EL (cell line): ENCODE results near the gene TOM1L1.

ENCODE experiments used
- DNase-seq: peaks from one replicate; pipeline ENCODE4 v3.0.0-alpha.2; 2016

The TOM1L1 gene

GRCh38 chr17:54899721-54900456 is 763 bp upstream of the TOM1L1 start:
- DNase-seq = peak; percentile 8

- peak; percentile 71 for DNase-seq
Measured at GRCh38 chr17:54901230-54901822, 674 bp downstream of the TOM1L1 start.

GRCh38 chr17:54902017-54902416 is 1.4 kb downstream of the TOM1L1 start:
- no peak for DNase-seq

GRCh38 chr17:54902611-54903010 is 2.0 kb downstream of the TOM1L1 start:
- no peak for DNase-seq

- DNase-seq = no peak
Measured at GRCh38 chr17:54903375-54903774, 2.7 kb downstream of the TOM1L1 start.

GRCh38 chr17:54906683-54907082 is 6.0 kb downstream of the TOM1L1 start:
- no peak for DNase-seq

GRCh38 chr17:54907376-54907775 is 6.7 kb downstream of the TOM1L1 start:
- no peak for DNase-seq

- no peak for DNase-seq
Measured at GRCh38 chr17:54909766-54910165, 9.1 kb downstream of the TOM1L1 start.

- no peak for DNase-seq
Measured at GRCh38 chr17:54916721-54917120, 16.1 kb downstream of the TOM1L1 start.

- no peak for DNase-seq
Measured at GRCh38 chr17:54919425-54919824, 18.8 kb downstream of the TOM1L1 start.

- DNase-seq = no peak
Measured at GRCh38 chr17:54920819-54921218, 20.2 kb downstream of the TOM1L1 start.

- DNase-seq = no peak
Measured at GRCh38 chr17:54924405-54924804, 23.8 kb downstream of the TOM1L1 start.

GRCh38 chr17:54927525-54927924 is 26.9 kb downstream of the TOM1L1 start:
- DNase-seq = no peak

- DNase-seq = no peak
Measured at GRCh38 chr17:54932711-54933110, 32.1 kb downstream of the TOM1L1 start.

- DNase-seq = no peak
Measured at GRCh38 chr17:54933921-54934320, 33.3 kb downstream of the TOM1L1 start.

GRCh38 chr17:54935471-54935870 is 34.8 kb downstream of the TOM1L1 start:
- no peak for DNase-seq

- DNase-seq = no peak
Measured at GRCh38 chr17:54937018-54937417, 36.4 kb downstream of the TOM1L1 start.

- no peak for DNase-seq
Measured at GRCh38 chr17:54937426-54937825, 36.8 kb downstream of the TOM1L1 start.

GRCh38 chr17:54941285-54941684 is 40.6 kb downstream of the TOM1L1 start:
- DNase-seq = no peak

- peak; percentile 53 for DNase-seq
Measured at GRCh38 chr17:54944796-54945195, 44.1 kb downstream of the TOM1L1 start.

- DNase-seq = no peak
Measured at GRCh38 chr17:54945231-54945630, 44.6 kb downstream of the TOM1L1 start.

GRCh38 chr17:54945671-54946070 is 45.0 kb downstream of the TOM1L1 start:
- no peak for DNase-seq

GRCh38 chr17:54947396-54947795 is 46.7 kb downstream of the TOM1L1 start:
- no peak for DNase-seq

GRCh38 chr17:54948380-54948779 is 47.7 kb downstream of the TOM1L1 start:
- DNase-seq = peak; percentile 95

GRCh38 chr17:54950116-54950515 is 49.5 kb downstream of the TOM1L1 start:
- DNase-seq = no peak
